Cerebellar nuclear complex (tissue), 1 donor: ENCODE measurements around the gene AMPD2.
"Not testable (repeated sequence)": the region's sequence is repeated elsewhere in the genome, so short reads cannot be mapped to it uniquely, and the experiment has no call there.

ENCODE experiments used
- DNase-seq, 2 experiments: peaks; one replicate each; lab custom pipeline; 2025; lab: John Stamatoyannopoulos, UW

The AMPD2 gene

DNA sequence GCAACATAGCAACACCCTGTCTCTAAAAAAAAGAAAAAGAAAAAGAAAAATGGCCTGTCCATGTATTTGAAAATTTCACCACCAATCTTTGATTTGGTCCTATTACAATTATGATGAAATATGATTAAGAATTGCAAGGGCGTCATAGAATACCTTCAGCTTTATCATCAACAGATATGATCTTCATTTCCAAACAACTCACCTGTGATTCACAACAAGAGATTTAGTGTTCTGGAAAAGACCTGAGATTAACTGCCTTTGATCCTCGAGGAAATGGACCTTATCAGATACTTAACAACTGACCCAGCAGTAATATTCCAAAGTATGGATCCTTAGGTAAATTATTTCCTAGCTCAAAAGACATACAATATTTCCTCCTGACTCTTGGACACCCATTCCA is 32.8 kb downstream of the AMPD2 start:
- DNase-seq, result no peak

DNA sequence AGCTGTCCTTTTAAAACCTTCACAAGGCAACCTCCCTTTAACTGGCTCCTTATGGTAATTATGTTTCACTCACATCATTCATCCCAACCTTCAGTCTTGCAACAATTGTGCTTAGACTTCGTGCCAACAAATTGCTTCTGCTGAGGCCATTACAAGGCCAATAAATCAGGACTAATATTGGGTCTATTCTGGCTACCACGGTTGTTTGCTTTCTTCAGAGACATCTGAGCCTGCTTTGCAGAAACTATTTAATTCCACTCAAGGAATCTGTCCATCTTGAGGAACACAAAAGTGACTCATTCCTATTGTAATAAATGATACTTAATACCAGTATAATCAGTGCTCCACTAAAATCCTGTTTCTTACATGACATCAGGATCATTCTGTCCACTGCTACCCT is 33.7 kb downstream of the AMPD2 start:
- no peak for DNase-seq

DNA sequence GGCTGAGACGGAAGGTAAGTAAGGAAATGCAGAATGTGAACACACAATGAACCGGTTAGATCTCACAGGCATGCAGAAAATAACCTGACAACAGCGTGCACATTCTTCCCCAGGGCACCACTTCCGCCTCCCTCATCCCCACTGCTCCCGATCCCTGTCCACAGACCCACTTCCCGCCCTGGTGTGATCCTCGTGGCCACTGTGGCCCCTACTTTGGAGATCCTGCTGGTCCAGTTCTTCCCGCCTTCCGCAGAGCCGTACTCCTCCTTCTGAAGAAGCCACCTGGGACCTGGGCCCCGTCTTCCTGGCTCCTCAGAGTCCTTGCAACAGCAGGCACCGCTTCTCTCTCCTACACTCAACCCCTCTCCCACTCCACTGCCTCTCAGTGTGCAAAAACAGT is 34.9 kb downstream of the AMPD2 start:
- no peak for DNase-seq

DNA sequence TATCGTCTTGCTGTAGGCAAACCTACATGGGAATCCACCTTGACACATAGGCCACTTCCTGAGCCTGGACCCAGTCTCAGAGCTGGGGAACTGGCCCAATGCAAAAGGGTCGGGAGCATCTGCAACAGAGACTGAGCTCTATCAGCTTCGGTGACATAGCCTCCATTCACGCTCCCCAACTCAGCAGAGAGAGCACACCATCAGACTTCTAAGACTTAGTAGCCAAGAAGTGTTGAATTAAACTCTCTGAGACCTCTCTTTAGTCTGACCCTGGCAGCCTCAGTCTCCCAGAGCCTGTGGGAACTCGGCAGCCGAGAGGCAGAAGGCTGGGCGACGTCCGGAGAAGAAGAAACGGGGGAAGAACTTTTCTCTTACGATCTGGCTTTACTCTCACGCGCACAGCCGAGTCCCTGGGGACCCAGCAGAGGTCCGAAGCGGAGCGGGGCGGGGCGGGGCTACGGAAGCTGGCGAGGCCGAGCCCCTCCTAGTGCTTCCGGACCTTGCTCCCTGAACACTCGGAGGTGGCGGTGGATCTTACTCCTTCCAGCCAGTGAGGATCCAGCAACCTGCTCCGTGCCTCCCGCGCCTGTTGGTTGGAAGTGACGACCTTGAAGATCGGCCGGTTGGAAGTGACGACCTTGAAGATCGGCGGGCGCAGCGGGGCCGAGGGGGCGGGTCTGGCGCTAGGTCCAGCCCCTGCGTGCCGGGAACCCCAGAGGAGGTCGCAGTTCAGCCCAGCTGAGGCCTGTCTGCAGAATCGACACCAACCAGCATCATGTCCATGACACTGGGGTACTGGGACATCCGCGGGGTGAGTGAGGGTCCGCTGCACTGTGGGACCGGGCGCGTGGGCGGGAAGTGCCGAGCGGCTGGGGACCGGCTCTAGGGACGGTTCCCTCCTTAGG is 36.2 kb downstream of the AMPD2 start, which contains the start of gene GSTM4:
GSTM4 (plus strand) TSS at position 485 of the 905 bp plus-strand sequence; CDS start at position 776, 291 bp downstream.
- peak in 1 of 2 experiments; percentile 6 for DNase-seq

DNA sequence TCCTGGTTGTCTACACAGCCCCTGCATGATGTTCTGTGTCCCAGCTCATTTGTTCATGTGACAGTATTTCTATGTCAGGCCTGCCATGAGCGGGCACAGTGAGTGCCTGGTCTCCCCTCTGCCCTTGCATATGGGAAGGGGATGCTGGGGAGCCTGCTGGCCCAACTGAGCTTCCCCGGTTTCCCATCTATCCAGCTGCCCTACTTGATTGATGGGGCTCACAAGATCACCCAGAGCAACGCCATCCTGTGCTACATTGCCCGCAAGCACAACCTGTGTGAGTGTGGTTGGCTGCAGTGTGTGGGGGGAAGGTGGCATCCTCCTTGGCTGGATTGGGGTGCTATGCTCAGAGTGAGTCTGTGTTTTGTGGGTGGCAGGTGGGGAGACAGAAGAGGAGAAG is 37.8 kb downstream of the AMPD2 start:
- no peak for DNase-seq

DNA sequence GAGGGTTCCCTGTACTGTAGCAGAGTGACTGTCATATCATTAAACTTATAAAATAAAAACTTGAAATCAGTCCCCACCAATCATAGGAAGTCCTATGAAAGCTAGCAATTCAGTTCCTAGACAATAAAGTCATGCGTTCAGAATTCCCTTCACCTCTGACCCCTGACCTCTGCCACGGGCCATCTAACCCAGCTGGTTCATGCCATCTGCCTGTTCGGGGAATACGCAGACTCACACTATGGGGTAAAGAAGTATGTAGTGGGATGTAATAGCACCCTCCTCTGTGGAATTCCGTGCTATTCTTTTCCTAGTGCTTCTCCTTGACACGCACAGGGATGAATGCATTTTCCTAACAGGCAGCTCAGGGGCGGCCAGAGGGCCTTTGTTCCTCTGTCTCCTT is 38.3 kb downstream of the AMPD2 start:
- no peak for DNase-seq

DNA sequence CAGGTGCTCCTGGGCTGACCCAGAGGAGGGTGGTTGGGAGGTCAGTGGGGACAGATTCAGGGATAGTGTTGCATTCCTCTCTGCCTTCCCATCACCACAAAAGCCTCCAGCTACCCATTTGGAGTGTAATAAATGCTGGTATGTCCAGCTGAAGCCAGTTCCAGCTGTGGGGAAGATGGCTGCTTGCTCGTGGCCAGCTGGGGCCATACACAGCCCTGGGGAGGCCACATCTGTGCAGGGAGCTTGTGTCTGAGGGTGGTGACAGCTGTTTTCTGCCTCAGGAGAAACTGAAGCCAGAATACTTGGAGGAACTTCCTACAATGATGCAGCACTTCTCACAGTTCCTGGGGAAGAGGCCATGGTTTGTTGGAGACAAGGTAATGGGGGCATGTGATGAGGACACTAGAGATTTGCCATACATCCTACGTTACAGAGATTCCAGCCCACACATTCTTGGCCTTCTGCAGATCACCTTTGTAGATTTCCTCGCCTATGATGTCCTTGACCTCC is 39.0 kb downstream of the AMPD2 start:
- DNase-seq, result no peak

DNA sequence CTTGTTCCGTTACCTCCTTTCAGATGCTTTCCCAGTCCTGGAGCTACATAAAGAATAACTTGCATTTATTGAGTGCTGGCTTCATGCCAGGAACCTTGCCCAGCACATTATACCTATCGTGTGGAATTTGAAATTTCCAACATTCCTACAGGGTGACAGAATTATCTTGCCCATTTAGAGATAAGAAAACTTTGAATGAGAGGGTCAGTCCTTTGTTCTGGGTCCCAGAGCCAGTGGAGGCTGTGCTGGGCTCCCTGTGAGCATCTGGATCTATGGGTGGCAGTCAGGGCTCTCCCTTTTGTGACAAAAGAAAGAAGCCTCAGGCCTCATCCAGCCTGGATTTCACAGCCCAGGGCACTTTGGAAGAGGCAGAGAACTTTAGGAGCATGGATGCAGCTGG is 39.5 kb downstream of the AMPD2 start:
- no peak for DNase-seq

DNA sequence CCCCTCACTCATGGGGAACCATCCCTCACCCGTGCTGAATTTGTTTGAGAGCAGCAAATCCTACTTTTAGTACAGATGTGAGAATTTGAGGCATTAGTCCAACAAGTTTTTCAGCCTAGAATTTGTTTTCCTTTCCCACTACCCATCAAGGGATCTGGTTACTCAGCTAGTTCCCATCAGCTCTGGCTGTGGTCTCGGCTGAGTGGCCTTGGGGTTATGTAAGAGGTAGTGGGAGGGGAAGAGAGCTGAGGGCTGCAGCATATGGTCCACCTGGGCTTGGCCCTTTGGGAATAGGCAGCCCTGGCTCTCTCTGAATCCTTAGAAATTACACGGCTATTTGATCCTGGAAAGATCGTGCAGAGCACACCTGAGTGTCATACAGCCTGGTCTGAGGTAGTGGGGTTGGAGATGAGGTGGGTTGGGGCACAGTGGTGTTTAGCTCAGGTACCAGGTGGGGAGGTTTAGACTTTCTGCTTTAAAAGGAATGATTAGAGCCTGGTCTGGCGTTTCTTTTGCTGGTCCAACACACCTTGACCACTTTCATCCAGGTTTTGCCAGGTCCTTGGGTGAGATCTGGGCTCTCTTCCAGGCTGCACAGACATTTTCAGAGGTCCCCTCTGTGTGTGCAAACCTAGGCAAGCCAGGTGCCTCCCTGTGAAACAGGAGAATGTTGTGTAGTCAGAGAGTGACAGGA is 40.5 kb downstream of the AMPD2 start:
- DNase-seq, result peak; percentile 58 to 59

DNA sequence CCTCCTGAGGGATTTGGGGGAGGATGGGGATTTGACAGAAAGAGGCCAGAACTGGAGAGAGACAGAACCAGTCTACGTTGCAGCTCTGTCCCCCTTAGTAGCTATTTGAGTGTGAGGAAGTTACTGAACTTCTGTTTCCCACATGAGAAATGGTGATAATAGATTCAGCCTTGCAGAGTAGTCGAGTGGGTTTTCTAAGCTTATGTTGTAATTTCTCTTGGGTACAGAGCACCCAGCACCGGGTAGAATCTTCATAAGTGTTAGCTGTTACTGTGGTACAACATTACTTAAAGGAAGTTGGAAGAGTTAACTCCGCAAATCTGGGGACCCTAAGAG is 41.0 kb downstream of the AMPD2 start:
- DNase-seq, result not testable (repeated sequence)

DNA sequence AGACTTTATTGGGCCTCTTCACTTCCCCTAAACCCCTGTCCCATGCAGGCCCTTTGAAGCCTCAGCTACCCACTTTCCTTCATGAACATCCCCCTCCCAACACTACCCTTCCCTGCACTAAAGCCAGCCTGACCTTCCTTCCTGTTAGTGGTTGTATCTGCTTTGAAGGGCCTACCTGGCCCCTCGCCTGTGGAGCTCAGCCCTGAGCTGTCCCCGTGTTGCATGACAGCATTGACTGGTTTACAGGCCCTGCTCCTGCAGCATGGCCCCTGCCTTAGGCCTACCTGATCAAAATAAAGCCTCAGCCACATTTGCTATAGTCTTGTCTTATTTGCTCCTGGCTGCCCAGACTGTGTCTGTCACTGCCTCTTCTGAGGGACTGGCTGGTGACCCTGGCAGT is 41.8 kb downstream of the AMPD2 start:
- no peak for DNase-seq

DNA sequence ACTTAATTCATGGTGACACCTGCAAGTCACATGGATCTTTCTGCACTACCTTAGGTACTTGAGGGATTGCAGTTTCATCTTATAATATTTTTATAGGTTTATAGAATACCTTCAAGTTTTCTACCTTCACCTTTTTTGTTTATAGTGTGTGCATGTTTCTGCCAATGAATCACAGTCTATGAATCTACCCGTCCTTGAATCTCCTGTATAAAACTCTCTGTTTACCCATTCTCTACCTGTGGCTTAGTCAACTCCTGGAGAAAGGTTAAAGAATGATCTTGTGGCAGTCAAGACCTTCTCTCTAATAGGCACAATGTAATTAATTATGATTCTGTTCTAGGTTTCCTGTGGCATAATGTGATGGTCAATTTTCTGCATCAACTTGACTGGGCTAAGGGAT is 45.0 kb downstream of the AMPD2 start:
- DNase-seq, result no peak

DNA sequence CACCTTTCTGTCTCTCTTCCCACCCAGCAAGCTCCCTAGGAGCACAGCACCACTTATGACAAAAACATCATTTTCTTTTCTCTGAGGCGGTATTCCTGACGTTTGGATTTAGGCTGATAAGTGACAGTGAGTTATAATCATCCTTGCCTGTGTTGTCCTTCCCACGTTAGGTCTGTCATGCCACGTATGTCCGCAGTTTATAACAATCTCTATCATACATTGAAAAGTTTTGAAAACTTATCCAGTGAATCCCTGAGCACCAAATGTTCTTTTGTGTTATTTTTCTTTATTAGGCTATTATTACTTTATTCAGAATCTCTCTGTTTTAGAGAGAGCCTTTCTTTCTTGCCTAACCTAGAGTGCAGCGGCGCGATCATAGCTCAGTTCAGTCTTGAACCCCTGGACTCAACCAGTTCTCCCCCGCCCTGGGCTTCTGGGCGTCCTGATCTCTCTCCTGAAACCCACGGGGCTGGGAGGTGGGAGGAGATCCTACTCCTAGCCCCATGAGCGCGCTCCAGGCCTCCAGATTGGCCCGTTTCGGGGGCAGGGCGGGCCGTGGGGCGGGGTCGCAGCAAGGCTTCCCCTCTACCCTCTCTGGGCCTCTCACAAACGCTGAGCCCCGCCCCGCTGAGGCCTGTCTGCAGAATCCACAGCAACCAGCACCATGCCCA is 48.0 kb downstream of the AMPD2 start, which contains the start of gene GSTM2:
GSTM2 (plus strand) TSS at position 606 of the 671 bp plus-strand sequence; CDS start at position 665, 59 bp downstream.
- no peak for DNase-seq

DNA sequence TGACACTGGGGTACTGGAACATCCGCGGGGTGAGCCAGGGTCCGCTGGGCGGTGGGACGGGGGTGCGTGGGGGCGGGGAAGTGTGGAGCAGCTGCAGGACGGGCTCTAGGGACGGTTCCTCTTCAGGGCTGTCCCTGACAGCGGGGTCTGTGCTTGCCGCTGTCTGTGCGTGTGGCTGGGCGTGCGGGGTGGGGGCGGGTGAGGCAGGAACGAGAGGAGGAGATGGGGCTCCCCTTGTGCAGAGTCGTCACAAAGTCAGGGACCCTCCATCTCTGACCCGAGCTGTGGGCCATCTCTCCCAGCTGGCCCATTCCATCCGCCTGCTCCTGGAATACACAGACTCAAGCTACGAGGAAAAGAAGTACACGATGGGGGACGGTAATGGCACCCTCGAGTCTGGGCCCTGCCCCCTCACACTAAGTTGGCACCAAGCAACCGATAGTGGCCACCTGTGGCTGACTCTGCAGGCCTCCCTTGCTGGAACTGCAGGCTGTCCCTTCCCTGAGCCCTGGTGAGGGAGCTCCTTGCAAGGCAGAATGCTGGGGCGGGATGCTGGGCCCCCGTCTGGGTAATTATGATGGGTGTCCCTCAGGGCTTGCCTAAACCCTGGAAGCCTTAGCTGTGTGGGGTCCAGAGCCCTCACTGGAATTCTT is 48.6 kb downstream of the AMPD2 start:
- DNase-seq, result no peak

DNA sequence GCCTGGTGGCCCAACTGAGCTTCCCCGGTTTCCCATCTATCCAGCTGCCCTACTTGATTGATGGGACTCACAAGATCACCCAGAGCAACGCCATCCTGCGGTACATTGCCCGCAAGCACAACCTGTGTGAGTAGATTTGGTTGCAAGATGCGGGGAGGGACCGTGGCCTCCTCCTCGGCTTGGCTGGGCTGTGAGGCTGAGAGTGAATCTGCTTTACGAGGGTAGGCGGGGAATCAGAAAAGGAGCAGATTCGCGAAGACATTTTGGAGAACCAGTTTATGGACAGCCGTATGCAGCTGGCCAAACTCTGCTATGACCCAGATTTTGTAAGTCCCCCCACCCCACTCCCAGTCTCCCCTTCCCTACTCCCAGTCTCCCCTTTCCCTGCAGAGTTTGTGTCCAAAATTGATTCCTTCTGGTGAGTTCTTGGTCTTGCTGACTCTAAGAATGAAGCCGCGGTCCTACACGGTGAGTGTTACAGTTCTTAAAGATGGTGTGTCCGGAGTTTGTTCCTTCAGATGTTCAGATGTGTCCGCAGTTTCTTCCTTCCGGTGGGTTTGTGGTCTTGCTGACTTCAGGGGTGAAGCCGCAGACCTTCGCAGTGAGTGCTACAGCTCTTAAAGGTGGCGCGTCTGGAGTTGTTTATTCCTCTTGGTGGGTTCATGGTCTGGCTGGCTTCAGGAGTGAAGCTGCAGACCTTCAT is 49.8 kb downstream of the AMPD2 start:
- DNase-seq, result no peak

DNA sequence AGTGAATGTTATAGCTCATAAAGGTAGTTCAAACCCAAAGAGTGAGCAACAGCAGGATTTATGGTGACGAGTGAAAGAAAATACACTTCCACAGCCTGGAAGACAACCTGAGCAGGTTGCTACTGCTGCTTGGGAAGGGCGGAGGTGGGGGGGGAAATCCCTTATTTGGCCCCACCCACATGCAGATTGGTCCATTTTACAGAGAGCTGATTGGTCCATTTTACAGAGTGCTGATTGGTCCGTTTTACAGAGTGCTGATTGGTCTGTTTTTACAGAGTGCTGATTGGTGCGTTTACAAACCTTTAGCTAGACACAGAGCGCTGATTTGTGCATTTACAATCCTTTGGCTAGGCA is 50.3 kb downstream of the AMPD2 start:
- not testable (repeated sequence) for DNase-seq

DNA sequence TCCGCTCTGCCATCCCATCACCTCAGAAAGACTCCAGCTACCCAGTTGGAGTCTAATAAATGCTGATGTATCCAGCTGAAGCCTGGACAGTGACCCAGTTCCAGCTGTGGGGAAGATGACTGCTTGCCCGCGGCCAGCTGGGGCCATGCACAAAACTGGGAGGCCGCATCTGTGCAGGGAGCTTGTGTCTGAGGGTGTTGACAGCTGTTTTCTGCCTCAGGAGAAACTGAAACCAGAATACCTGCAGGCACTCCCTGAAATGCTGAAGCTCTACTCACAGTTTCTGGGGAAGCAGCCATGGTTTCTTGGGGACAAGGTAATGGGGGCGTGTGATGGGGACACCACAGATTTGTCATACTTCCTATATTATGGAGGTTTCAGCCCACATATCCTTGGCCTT is 51.4 kb downstream of the AMPD2 start:
- no peak for DNase-seq

DNA sequence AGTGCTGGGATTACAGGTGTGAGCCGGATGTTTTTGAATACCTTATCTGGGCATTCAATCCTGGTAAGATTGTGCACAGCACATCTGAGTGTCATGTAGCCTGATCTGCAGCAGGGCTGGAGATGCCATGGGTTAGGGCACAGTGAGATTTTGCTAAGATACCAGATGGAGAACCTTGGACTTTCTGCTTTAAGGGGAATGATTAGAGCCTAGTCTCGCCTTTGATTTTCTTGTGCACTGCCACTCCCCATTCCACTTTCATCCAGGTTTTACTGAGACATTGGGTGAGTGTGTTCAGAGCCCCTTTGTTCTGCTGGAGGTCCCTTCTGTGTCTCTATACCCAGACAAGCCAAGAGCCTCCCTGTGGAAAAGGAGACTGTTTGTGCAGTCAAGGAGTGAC is 54.2 kb downstream of the AMPD2 start:
- not testable (repeated sequence) for DNase-seq

DNA sequence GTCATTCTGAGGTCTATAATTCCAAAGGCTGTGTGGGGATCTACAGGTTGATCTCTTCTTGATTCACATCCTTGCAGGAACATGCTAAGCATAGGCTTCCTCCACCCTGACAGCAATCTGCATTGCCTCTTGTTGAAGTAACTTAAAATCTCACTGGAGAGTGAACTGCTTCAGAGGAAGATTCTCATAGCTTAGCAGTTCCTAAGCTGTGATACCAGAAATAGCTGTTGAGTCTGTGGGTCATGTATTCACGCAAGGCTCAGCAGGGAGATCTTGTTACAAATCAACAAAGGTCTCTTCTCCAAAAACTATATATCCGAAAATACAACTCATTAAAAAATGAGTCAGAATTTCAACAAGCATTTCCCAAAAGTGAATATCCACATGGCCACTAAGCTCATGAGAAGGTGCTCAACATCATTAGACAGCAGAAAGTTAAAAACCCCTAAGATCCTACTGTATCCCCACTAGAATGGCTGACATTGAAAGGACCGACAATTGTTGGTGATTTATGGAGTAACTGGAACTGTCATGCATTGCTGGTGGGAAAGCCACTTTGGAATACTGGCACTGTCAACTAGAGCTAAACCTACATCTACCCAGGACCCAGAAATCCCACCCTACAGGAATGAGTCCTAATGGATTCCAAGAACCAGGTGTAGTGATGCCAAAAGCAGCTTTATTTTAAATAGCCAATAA is 57.2 kb downstream of the AMPD2 start:
- DNase-seq, result not testable (repeated sequence)

DNA sequence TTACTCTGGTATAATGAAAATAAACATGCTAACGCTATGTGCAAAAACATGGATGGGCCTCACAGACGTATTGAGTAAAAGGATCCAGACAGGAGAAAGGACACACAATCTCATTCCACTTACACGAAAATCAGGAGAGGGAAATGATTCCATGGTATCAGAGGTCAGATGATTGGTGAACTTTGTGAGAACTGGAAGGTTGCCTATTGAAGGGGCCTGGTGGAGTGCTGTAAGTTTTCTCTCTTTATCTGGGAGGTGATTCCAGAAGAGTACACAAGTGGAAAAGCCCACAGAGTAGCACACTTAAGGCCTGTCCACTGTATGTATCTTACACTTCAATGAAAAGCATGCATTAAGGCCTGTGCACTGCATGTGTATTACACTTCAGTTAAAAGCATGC is 57.8 kb downstream of the AMPD2 start:
- DNase-seq, result no peak

DNA sequence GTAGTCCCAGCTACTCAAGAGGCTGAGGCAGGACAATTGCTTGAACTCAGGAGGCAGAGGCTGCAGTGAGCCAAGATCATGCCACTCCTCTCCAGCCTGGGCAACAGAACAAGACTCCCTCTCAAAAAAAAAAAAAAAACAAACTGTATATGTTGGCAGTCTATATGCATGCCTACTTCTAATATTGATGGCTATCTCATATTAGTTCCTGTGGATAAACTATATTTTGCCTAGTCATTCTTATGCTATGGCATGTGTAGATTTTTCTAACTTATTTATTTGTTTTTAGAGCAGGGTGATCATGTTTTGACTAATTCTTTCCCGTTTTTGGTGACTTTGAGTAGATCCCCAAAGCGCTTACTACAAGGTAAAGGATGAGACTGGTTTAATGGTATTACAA is 59.0 kb downstream of the AMPD2 start:
- not testable (repeated sequence) for DNase-seq
